WTC11 (cell line): ENCODE measurements around the gene ARL9.

Experiments
- ATF1 ChIP-seq: sonication (generic); formaldehyde crosslinking; IDR thresholded peaks from 2 replicates; pipeline ENCODE4 v1.8.1; 2023; ENCODE audit warnings: mild to moderate bottlenecking, moderate library complexity, missing genetic modification reagents
- ATF2 ChIP-seq: sonication (generic); formaldehyde crosslinking; IDR thresholded peaks from 2 replicates; pipeline ENCODE4 v1.8.1; 2022; ENCODE audit warnings: low read depth, missing genetic modification reagents, borderline replicate concordance
- CTCF ChIP-seq: fragments of 200-600 bp; IDR thresholded peaks from 2 replicates; pipeline ENCODE4 v1.8.0; 2022; ENCODE audit warnings: antibody characterized with exemption
- GABPB1 ChIP-seq: sonication (generic); formaldehyde crosslinking; IDR thresholded peaks from 2 replicates; pipeline ENCODE4 v1.8.1; 2023; ENCODE audit warnings: mild to moderate bottlenecking, missing genetic modification reagents
- NFE2L1 ChIP-seq: sonication (generic); formaldehyde crosslinking; IDR thresholded peaks from 2 replicates; pipeline ENCODE4 v1.8.1; 2023; ENCODE audit warnings: missing genetic modification reagents
- NR2C2 ChIP-seq: sonication (generic); formaldehyde crosslinking; IDR thresholded peaks from 2 replicates; pipeline ENCODE4 v1.8.0; 2022; ENCODE audit warnings: mild to moderate bottlenecking, missing genetic modification reagents
- ZNF232 ChIP-seq: sonication (generic); formaldehyde crosslinking; IDR thresholded peaks from 2 replicates; pipeline ENCODE4 v1.8.0; 2022; ENCODE audit warnings: mild to moderate bottlenecking, missing genetic modification reagents
- ZNF263 ChIP-seq: sonication (generic); formaldehyde crosslinking; IDR thresholded peaks from 2 replicates; pipeline ENCODE4 v1.8.1; 2022; ENCODE audit warnings: low read depth, mild to moderate bottlenecking, moderate library complexity, missing genetic modification reagents
- ZNF281 ChIP-seq: sonication (generic); formaldehyde crosslinking; IDR thresholded peaks from 2 replicates; pipeline ENCODE4 v1.8.0; 2023; ENCODE audit warnings: mild to moderate bottlenecking, missing genetic modification reagents
- ZNF532 ChIP-seq: fragments of 250-450 bp; sonication (Bioruptor Pico); IDR thresholded peaks from 2 replicates; pipeline ENCODE4 v1.9.0; 2021; ENCODE audit warnings: mild to moderate bottlenecking, borderline replicate concordance
- TF ChIP-seq, protein P1 (sequence below): sonication (generic); formaldehyde crosslinking; IDR thresholded peaks from 2 replicates; pipeline ENCODE4 v1.8.1; 2023; ENCODE audit warnings: mild to moderate bottlenecking, missing genetic modification reagents, moderate library complexity
- TF ChIP-seq, protein P2 (sequence below): sonication (generic); formaldehyde crosslinking; IDR thresholded peaks from 2 replicates; pipeline ENCODE4 v1.8.1; 2023; ENCODE audit warnings: mild to moderate bottlenecking, missing genetic modification reagents

GRCh38 chr4:56475917-56476316 lies 29.7 kb upstream of the ARL9 start:
- TF ChIP-seq GABPB1 (CRISPR knock-in tag) (no peak), CTCF (no peak), ZNF281 (no peak), ZNF263 (CRISPR knock-in tag) (no peak), ATF1 (CRISPR knock-in tag) (no peak), NR2C2 (CRISPR knock-in tag) (no peak), ATF2 (no peak), ZNF532 (CRISPR knock-in tag) (no peak), NFE2L1 (CRISPR knock-in tag) (no peak), ZNF232 (CRISPR knock-in tag) (no peak)
- TF ChIP-seq, protein P1, sequence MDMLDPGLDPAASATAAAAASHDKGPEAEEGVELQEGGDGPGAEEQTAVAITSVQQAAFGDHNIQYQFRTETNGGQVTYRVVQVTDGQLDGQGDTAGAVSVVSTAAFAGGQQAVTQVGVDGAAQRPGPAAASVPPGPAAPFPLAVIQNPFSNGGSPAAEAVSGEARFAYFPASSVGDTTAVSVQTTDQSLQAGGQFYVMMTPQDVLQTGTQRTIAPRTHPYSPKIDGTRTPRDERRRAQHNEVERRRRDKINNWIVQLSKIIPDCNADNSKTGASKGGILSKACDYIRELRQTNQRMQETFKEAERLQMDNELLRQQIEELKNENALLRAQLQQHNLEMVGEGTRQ (CRISPR knock-in tag), result no peak
- TF ChIP-seq, protein P2, sequence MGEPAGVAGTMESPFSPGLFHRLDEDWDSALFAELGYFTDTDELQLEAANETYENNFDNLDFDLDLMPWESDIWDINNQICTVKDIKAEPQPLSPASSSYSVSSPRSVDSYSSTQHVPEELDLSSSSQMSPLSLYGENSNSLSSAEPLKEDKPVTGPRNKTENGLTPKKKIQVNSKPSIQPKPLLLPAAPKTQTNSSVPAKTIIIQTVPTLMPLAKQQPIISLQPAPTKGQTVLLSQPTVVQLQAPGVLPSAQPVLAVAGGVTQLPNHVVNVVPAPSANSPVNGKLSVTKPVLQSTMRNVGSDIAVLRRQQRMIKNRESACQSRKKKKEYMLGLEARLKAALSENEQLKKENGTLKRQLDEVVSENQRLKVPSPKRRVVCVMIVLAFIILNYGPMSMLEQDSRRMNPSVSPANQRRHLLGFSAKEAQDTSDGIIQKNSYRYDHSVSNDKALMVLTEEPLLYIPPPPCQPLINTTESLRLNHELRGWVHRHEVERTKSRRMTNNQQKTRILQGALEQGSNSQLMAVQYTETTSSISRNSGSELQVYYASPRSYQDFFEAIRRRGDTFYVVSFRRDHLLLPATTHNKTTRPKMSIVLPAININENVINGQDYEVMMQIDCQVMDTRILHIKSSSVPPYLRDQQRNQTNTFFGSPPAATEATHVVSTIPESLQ, result no peak
